ENCODE data around the gene CDIP1.

CDIP1 gene

GRCh38 chr16:4471869-4472268, 66.7 kb downstream of the CDIP1 start:
- no peak overlapping the region for H3K4me3 ChIP-seq (ENCODE audit: low read length)
- no peak for DNase-seq (ENCODE audit: low read depth)
- no peak for TF ChIP-seq CTCF (conservative IDR thresholded peaks at IDR 0.05; ENCODE audit: low read depth, low read length)

GRCh38 chr16:4468972-4469371, 69.6 kb downstream of the CDIP1 start:
- no peak for TF ChIP-seq CTCF (conservative IDR thresholded peaks at IDR 0.05; ENCODE audit: low read depth, low read length)
- H3K4me3 ChIP-seq (ENCODE audit: low read length) = no peak overlapping the region
- no peak for DNase-seq (ENCODE audit: low read depth)

- H3K4me3 ChIP-seq (ENCODE audit: low read length) = no peak overlapping the region
- DNase-seq (ENCODE audit: low read depth) = no peak
- TF ChIP-seq CTCF (conservative IDR thresholded peaks at IDR 0.05; ENCODE audit: low read depth, low read length) = no peak
Measured at GRCh38 chr16:4467916-4468315, 70.7 kb downstream of the CDIP1 start.

GRCh38 chr16:4465977-4466779, 72.4 kb downstream of the CDIP1 start:
- no peak for DNase-seq (ENCODE audit: low read depth)
- H3K4me3 ChIP-seq (ENCODE audit: low read length) = no peak overlapping the region
- no peak for TF ChIP-seq CTCF (conservative IDR thresholded peaks at IDR 0.05; ENCODE audit: low read depth, low read length)

GRCh38 chr16:4463522-4464163, 74.9 kb downstream of the CDIP1 start:
- no peak for DNase-seq (ENCODE audit: low read depth)
- no peak overlapping the region for H3K4me3 ChIP-seq (ENCODE audit: low read length)
- no peak for TF ChIP-seq CTCF (conservative IDR thresholded peaks at IDR 0.05; ENCODE audit: low read depth, low read length)

GRCh38 chr16:4461250-4462085, 77.1 kb downstream of the CDIP1 start:
- TF ChIP-seq CTCF (conservative IDR thresholded peaks at IDR 0.05; ENCODE audit: low read depth, low read length) = no peak
- DNase-seq (ENCODE audit: low read depth) = no peak
- H3K4me3 ChIP-seq (ENCODE audit: low read length) = no peak overlapping the region

All from retinal pigment epithelial cell (primary cell).